Measurements from ENCODE around the gene C10orf90.

The C10orf90 gene

GRCh38 chr10:126569513-126570244, 100.8 kb downstream of the C10orf90 start:
- H3K79me2 ChIP-seq (ENCODE audit: insufficient read depth, low read depth): no peaks in the 10 kb centered on the region
- TF ChIP-seq CTCF (conservative IDR thresholded peaks at IDR 0.05; ENCODE audit: low read depth, low read length): no peak
- no peaks in the 10 kb centered on the region for H3K4me1 ChIP-seq (ENCODE audit: low read depth, poor library complexity, severe bottlenecking)
- no peak overlapping the region for H2AFZ ChIP-seq (ENCODE audit: low read depth)
- no peaks in the 10 kb centered on the region for H4K20me1 ChIP-seq (ENCODE audit: insufficient read depth)
- H3K27me3 ChIP-seq (ENCODE audit: insufficient read depth, low read depth): no peaks in the 10 kb centered on the region
- H3K4me3 ChIP-seq (IDR thresholded peaks at IDR 0.05; ENCODE audit: insufficient read depth, low read depth, low read length): no peak overlapping the region
- H3K27ac ChIP-seq: no peak overlapping the region
- H3K9ac ChIP-seq: no peak overlapping the region
- H3K36me3 ChIP-seq (ENCODE audit: insufficient read depth): no peaks in the 10 kb centered on the region
- H3K4me2 ChIP-seq: no peak overlapping the region

- no peak overlapping the region for H2AFZ ChIP-seq (ENCODE audit: low read depth)
- no peaks in the 10 kb centered on the region for H4K20me1 ChIP-seq (ENCODE audit: insufficient read depth)
- no peak for TF ChIP-seq CTCF (conservative IDR thresholded peaks at IDR 0.05; ENCODE audit: low read depth, low read length)
- no peaks in the 10 kb centered on the region for H3K4me1 ChIP-seq (ENCODE audit: low read depth, poor library complexity, severe bottlenecking)
- no peaks in the 10 kb centered on the region for H3K79me2 ChIP-seq (ENCODE audit: insufficient read depth, low read depth)
- no peaks in the 10 kb centered on the region for H3K36me3 ChIP-seq (ENCODE audit: insufficient read depth)
- no peak overlapping the region for H3K27ac ChIP-seq
- no peak overlapping the region for H3K4me3 ChIP-seq (IDR thresholded peaks at IDR 0.05; ENCODE audit: insufficient read depth, low read depth, low read length)
- H3K9ac ChIP-seq: no peak overlapping the region
- no peak overlapping the region for H3K4me2 ChIP-seq
- no peaks in the 10 kb centered on the region for H3K27me3 ChIP-seq (ENCODE audit: insufficient read depth, low read depth)
Measured at GRCh38 chr10:126568809-126569385, 101.6 kb downstream of the C10orf90 start.

GRCh38 chr10:126565871-126566270, 104.6 kb downstream of the C10orf90 start:
- Histone ChIP-seq H2AFZ (ENCODE audit: low read depth) (no peak overlapping the region), H4K20me1 (ENCODE audit: insufficient read depth) (no peaks in the 10 kb centered on the region), H3K79me2 (ENCODE audit: insufficient read depth, low read depth) (no peaks in the 10 kb centered on the region), H3K36me3 (ENCODE audit: insufficient read depth) (no peaks in the 10 kb centered on the region), H3K27ac (no peak overlapping the region), H3K4me1 (ENCODE audit: low read depth, poor library complexity, severe bottlenecking) (no peaks in the 10 kb centered on the region), H3K4me2 (no peak overlapping the region), H3K4me3 (IDR thresholded peaks at IDR 0.05; ENCODE audit: insufficient read depth, low read depth, low read length) (no peak overlapping the region), H3K9ac (no peak overlapping the region), H3K27me3 (ENCODE audit: insufficient read depth, low read depth) (no peaks in the 10 kb centered on the region)
- no peak for TF ChIP-seq CTCF (conservative IDR thresholded peaks at IDR 0.05; ENCODE audit: low read depth, low read length)

- Histone ChIP-seq H3K27me3 (ENCODE audit: insufficient read depth, low read depth) (no peaks in the 10 kb centered on the region), H2AFZ (ENCODE audit: low read depth) (no peak overlapping the region), H3K27ac (no peak overlapping the region), H3K9ac (no peak overlapping the region), H3K79me2 (ENCODE audit: insufficient read depth, low read depth) (no peaks in the 10 kb centered on the region), H3K36me3 (ENCODE audit: insufficient read depth) (no peaks in the 10 kb centered on the region), H3K4me1 (ENCODE audit: low read depth, poor library complexity, severe bottlenecking) (no peaks in the 10 kb centered on the region), H3K4me2 (no peak overlapping the region), H4K20me1 (ENCODE audit: insufficient read depth) (no peaks in the 10 kb centered on the region), H3K4me3 (IDR thresholded peaks at IDR 0.05; ENCODE audit: insufficient read depth, low read depth, low read length) (no peak overlapping the region)
- no peak for TF ChIP-seq CTCF (conservative IDR thresholded peaks at IDR 0.05; ENCODE audit: low read depth, low read length)
Measured at GRCh38 chr10:126565441-126565840, 105.1 kb downstream of the C10orf90 start.

Data from KMS-11 (cell line).